DOHH2 (cell line): Measurements from ENCODE around the gene SLC66A2.

Source experiments
- H3F3A ChIP-seq: fragments of 200-600 bp; sonication (generic), shearing (Covaris generic); 2 replicates; pipeline ENCODE4 v1.6.0; 2016; ENCODE audit warnings: antibody characterized with exemption, mild to moderate bottlenecking; ENCODE audit not compliant: control insufficient read depth, insufficient read depth
- H3K27ac ChIP-seq: fragments of 200-600 bp; sonication (generic); 2 replicates; pipeline ENCODE4 v1.5.1; 2014; ENCODE audit warnings: low read depth, mild to moderate bottlenecking, low read length, moderate library complexity
- H3K27me3 ChIP-seq: fragments of 200-600 bp; sonication (generic); 2 replicates; pipeline ENCODE4 v1.6.1; 2014; ENCODE audit warnings: mild to moderate bottlenecking, low read length, mixed read lengths; ENCODE audit not compliant: control insufficient read depth
- H3K36me3 ChIP-seq: fragments of 200-600 bp; sonication (generic); 2 replicates; pipeline ENCODE4 v1.6.1; 2014; ENCODE audit warnings: mild to moderate bottlenecking, low read length, moderate library complexity, mixed read lengths; ENCODE audit not compliant: control insufficient read depth
- H3K4me1 ChIP-seq: fragments of 200-600 bp; sonication (generic); 2 replicates; pipeline ENCODE4 v1.6.1; 2014; ENCODE audit warnings: mild to moderate bottlenecking, low read length, mixed read lengths; ENCODE audit not compliant: control insufficient read depth
- H3K4me2 ChIP-seq: fragments of 200-600 bp; sonication (generic); 2 replicates; pipeline ENCODE4 v1.6.0; 2014; ENCODE audit warnings: mild to moderate bottlenecking, low read length, moderate library complexity
- H3K4me3 ChIP-seq: fragments of 200-600 bp; sonication (generic); 2 replicates; pipeline ENCODE4 v1.5.1; 2014; ENCODE audit warnings: mild to moderate bottlenecking, low read length, mixed read lengths
- H3K79me2 ChIP-seq: fragments of 200-600 bp; sonication (generic); 2 replicates; pipeline ENCODE4 v1.6.1; 2014; ENCODE audit warnings: mild to moderate bottlenecking, low read length, mixed read lengths; ENCODE audit not compliant: control insufficient read depth
- H3K9me2 ChIP-seq: fragments of 200-600 bp; sonication (generic); replicated peaks from 2 replicates; pipeline ENCODE4 v1.6.1; 2014; ENCODE audit warnings: mild to moderate bottlenecking, low read length, mixed read lengths; ENCODE audit not compliant: control insufficient read depth
- H3K9me3 ChIP-seq: fragments of 200-600 bp; sonication (generic); 2 replicates; pipeline ENCODE4 v1.6.1; 2014; ENCODE audit warnings: antibody characterized with exemption, low read length, mixed read lengths; ENCODE audit not compliant: control insufficient read depth, insufficient read depth
- H4K20me1 ChIP-seq: fragments of 200-600 bp; sonication (generic); 2 replicates; pipeline ENCODE4 v1.6.0; 2014; ENCODE audit warnings: low read depth, mild to moderate bottlenecking, antibody characterized with exemption, low read length, moderate library complexity; ENCODE audit not compliant: control insufficient read depth, insufficient read depth
- CTCF ChIP-seq: fragments of 200-600 bp; sonication (generic); IDR thresholded peaks from one replicate; pipeline ENCODE4 v1.5.1; 2014; ENCODE audit warnings: antibody characterized with exemption, mild to moderate bottlenecking, low read depth, low read length; ENCODE audit not compliant: poor library complexity, severe bottlenecking
- EZH2phosphoT487 ChIP-seq: fragments of 200-600 bp; sonication (generic); IDR thresholded peaks from 2 replicates; pipeline ENCODE4 v1.6.1; 2017; ENCODE audit warnings: borderline replicate concordance, mild to moderate bottlenecking, antibody characterized with exemption, low read length, moderate library complexity, mixed read lengths

SLC66A2 gene

DNA sequence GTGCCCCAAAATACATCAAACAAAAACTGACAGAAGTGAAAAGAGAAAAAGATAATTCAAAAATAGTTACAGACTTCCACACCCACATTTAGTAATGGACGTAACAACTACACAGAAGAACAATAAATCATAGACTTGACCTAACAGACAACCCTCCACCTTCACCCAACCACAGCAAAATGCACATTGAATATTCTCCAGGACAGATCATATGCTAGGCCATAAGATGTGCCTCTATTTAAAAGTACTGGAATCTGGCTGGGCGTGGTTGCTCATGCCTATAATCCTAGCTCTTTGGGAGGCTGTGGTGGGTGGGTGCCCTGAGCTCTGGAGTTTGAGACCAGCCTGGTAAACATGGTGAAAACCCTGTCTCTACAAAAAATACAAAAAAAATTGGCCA lies 20.0 kb downstream of the SLC66A2 start:
- no peaks in the 10 kb centered on the region for H3K4me1 ChIP-seq
- H3K4me2 ChIP-seq: no peak overlapping the region
- peaks cover 24% of the 10 kb centered on the region for H3K9me3 ChIP-seq
- no peaks in the 10 kb centered on the region for H3K27me3 ChIP-seq
- peaks cover 83% of the 10 kb centered on the region for H3K79me2 ChIP-seq
- H3K4me3 ChIP-seq: no peak overlapping the region
- no peak for TF ChIP-seq CTCF
- no peak for TF ChIP-seq EZH2phosphoT487
- no peaks in the 10 kb centered on the region for H3F3A ChIP-seq
- H4K20me1 ChIP-seq: no peaks in the 10 kb centered on the region
- H3K36me3 ChIP-seq: peaks cover 60% of the 10 kb centered on the region
- H3K9me2 ChIP-seq: no peaks in the 10 kb centered on the region
- no peak overlapping the region for H3K27ac ChIP-seq

- peaks cover 47% of the 10 kb centered on the region for H3K36me3 ChIP-seq
- no peak for TF ChIP-seq EZH2phosphoT487
- no peak overlapping the region for H3K27ac ChIP-seq
- peaks cover 24% of the 10 kb centered on the region for H3K9me3 ChIP-seq
- no peaks in the 10 kb centered on the region for H3K4me1 ChIP-seq
- H3K27me3 ChIP-seq: no peaks in the 10 kb centered on the region
- no peaks in the 10 kb centered on the region for H3F3A ChIP-seq
- no peak overlapping the region for H3K4me3 ChIP-seq
- H3K9me2 ChIP-seq: no peaks in the 10 kb centered on the region
- H3K79me2 ChIP-seq: peaks cover 73% of the 10 kb centered on the region
- H4K20me1 ChIP-seq: no peaks in the 10 kb centered on the region
- no peak overlapping the region for H3K4me2 ChIP-seq
Measured at GRCh38 chr18:79930020-79930642, 21.3 kb downstream of the SLC66A2 start.

- Histone ChIP-seq H3K27ac (no peak overlapping the region), H4K20me1 (no peaks in the 10 kb centered on the region), H3K9me3 (peaks cover 21% of the 10 kb centered on the region), H3K9me2 (no peaks in the 10 kb centered on the region), H3K36me3 (peaks cover 41% of the 10 kb centered on the region), H3K4me1 (no peaks in the 10 kb centered on the region), H3F3A (no peaks in the 10 kb centered on the region), H3K4me3 (no peak overlapping the region), H3K4me2 (no peak overlapping the region), H3K27me3 (no peaks in the 10 kb centered on the region), H3K79me2 (peaks cover 61% of the 10 kb centered on the region)
- no peak for TF ChIP-seq EZH2phosphoT487
Measured at GRCh38 chr18:79928563-79928960, 22.9 kb downstream of the SLC66A2 start.

DNA sequence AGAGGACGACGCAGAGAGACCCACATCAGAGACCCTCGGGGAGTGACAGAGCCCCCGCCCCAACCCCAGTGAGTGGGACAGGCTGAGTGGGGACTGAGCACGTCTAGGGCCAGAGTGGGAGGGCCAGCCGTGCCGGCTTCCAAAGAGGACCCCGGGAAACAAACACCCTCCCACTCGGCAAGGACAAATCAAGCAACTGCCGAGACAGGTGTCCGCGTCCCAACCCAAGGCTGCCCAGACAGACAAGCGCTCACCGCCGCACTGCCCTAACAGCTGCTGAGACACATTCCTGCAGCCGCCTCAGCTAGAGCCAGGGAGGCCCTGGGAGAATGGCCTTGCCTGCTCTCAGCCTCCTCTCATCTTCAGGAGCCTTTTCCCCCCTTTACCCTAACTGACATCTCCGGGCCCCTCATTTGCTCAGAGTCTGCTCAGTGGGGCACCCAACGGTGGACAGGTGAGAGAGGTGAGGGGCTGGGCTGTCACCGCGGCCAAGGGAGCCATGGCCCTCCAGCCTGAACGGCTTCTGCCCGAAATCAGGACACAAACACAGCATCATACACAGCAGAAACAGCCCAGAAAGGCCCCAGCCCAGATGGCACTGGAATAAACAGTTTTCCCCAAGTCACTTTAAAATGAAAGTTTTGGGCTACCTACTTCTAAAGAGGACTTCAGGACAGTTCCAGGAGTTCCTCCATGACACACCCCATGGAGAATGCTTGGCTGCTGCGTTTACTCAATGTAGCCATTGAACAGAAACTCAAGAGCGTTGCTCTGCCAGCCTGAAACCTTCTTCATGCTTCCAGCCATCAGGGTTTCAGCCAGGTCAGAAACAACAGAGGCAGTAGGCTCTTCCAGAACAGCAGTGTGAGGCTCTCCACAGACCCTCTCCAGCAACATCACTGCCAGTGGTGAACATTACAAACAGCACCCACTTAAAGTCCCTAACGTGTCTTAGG lies 23.6 kb downstream of the SLC66A2 start:
- no peak overlapping the region for H3K27ac ChIP-seq
- peaks cover 54% of the 10 kb centered on the region for H3K79me2 ChIP-seq
- no peak overlapping the region for H3K4me2 ChIP-seq
- no peak overlapping the region for H3K4me3 ChIP-seq
- no peaks in the 10 kb centered on the region for H4K20me1 ChIP-seq
- no peaks in the 10 kb centered on the region for H3K27me3 ChIP-seq
- H3K4me1 ChIP-seq: no peaks in the 10 kb centered on the region
- peaks cover 36% of the 10 kb centered on the region for H3K36me3 ChIP-seq
- H3F3A ChIP-seq: no peaks in the 10 kb centered on the region
- peaks cover 20% of the 10 kb centered on the region for H3K9me3 ChIP-seq
- H3K9me2 ChIP-seq: no peaks in the 10 kb centered on the region
- TF ChIP-seq CTCF: no peak
- TF ChIP-seq EZH2phosphoT487: no peak
